Measurements from ENCODE around the gene RGS12. TPM values are rescaled to one million over a fixed set of nuclear protein-coding genes. Genes with fewer than 3 reads are reported as not detected.
A peak's percentile ranks its signal among the peaks of the same experiment; 100 is the strongest.

RGS12 gene
- total RNA-seq, 1 donor from 2014 or later = 107 TPM

DNA sequence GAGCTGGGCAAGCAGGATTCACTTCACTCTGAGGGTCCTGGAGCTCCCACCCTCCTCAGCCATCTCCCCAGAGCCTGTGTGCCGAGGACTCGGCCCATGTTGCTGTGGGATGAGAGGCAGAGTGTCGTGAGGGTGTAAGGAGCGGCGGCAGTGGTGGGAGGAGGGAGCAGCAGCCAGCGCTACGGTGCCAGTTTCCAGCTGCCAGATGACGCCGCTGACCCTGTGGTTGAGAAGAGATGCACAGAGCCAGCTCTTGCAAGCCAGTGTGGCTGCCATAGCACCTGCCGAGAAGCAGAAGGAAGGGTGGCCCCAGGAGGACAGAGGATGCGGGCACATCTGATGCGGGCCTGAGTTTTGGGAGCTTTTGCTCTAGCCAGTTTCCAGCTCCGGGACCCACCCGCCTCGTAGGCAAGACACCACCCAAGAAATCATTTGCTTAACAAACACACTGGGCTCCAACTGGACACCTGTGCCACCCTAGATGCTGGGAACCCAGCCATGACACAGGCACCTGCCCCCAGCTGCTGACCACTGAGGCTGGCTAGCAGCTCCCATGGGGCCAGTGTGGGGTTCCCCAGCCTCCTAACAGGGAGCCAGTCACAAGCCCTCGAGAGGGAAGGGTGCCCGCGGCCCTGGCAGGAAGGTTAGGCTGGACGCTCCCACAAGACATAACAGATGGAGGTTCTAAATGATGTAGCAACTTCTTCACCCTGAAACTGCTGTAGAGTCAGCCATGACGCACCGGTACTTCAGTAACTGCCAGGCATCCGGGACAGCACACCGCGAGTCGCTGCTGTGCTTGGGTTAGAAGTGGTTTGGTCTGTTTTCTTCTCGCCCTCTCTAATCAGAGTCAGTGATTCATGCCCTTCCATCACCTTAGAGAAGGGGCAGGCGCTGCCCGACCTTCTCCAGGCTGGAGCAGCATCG is 35.0 kb upstream of the RGS12 start:
- H3K9me3 Mint-ChIP-seq (ENCODE audit: unreplicated experiment) = peaks cover 2% of the 10 kb centered on the region
- TF ChIP-seq, protein P1, sequence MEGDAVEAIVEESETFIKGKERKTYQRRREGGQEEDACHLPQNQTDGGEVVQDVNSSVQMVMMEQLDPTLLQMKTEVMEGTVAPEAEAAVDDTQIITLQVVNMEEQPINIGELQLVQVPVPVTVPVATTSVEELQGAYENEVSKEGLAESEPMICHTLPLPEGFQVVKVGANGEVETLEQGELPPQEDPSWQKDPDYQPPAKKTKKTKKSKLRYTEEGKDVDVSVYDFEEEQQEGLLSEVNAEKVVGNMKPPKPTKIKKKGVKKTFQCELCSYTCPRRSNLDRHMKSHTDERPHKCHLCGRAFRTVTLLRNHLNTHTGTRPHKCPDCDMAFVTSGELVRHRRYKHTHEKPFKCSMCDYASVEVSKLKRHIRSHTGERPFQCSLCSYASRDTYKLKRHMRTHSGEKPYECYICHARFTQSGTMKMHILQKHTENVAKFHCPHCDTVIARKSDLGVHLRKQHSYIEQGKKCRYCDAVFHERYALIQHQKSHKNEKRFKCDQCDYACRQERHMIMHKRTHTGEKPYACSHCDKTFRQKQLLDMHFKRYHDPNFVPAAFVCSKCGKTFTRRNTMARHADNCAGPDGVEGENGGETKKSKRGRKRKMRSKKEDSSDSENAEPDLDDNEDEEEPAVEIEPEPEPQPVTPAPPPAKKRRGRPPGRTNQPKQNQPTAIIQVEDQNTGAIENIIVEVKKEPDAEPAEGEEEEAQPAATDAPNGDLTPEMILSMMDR (IDR thresholded peaks at IDR 0.05; ENCODE audit: partially characterized antibody, unreplicated experiment) = no peak
- H3K4me3 Mint-ChIP-seq (ENCODE audit: unreplicated experiment) = no peak overlapping the region
- no peaks in the 10 kb centered on the region for H3K36me3 Mint-ChIP-seq (ENCODE audit: unreplicated experiment)
- H3K27ac Mint-ChIP-seq (ENCODE audit: unreplicated experiment) = no peak overlapping the region
- DNase-seq = peak; percentile 14
- H3K27me3 Mint-ChIP-seq (ENCODE audit: unreplicated experiment) = peaks cover 1% of the 10 kb centered on the region
- no peaks in the 10 kb centered on the region for H3K4me1 Mint-ChIP-seq (ENCODE audit: low read depth, unreplicated experiment)

DNA sequence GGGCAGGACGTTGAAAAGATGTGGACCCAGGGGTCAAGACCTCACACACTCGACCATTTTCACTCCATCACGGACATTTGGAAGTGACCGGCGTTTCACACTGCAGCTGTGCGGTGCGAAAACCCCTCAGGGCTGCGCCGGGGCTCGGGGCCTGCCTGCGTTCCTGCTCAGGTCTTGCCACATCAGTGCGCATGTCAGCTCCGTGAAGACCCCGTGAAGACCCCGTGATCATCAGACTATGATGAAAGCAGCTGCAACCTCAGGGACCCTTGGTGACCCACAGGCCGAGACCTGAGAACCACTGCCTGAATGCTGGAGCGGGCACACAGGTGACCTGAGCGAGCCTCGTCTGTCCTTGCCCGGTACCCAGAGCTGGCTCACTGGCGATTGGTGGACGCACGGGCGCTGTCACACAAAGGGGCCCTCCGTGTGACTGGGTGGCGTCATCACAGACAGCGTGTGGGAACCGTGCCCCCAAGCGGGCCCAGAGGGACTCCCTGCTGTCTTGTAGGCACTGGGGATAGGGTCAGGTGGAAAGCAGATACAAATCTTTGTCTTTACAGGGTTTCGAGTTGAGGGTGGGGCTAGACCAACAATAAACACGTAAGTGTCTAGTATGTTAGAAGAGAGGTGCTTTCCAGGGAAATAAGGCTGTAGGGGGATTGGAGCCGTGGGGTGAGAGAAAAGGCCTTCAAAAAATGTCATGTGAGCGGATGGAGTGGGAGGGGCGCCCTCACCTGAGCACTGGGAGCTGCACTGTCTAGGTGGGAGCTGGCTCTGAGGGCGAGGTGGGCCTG is 31.2 kb upstream of the RGS12 start:
- TF ChIP-seq, protein P1 (IDR thresholded peaks at IDR 0.05; ENCODE audit: partially characterized antibody, unreplicated experiment) = no peak
- Mint-ChIP-seq H3K4me3 (ENCODE audit: unreplicated experiment) (no peak overlapping the region), H3K27ac (ENCODE audit: unreplicated experiment) (no peak overlapping the region), H3K9me3 (ENCODE audit: unreplicated experiment) (peaks cover under 1% of the 10 kb centered on the region), H3K4me1 (ENCODE audit: low read depth, unreplicated experiment) (no peaks in the 10 kb centered on the region), H3K36me3 (ENCODE audit: unreplicated experiment) (no peaks in the 10 kb centered on the region), H3K27me3 (ENCODE audit: unreplicated experiment) (no peaks in the 10 kb centered on the region)
- no peak for DNase-seq

DNA sequence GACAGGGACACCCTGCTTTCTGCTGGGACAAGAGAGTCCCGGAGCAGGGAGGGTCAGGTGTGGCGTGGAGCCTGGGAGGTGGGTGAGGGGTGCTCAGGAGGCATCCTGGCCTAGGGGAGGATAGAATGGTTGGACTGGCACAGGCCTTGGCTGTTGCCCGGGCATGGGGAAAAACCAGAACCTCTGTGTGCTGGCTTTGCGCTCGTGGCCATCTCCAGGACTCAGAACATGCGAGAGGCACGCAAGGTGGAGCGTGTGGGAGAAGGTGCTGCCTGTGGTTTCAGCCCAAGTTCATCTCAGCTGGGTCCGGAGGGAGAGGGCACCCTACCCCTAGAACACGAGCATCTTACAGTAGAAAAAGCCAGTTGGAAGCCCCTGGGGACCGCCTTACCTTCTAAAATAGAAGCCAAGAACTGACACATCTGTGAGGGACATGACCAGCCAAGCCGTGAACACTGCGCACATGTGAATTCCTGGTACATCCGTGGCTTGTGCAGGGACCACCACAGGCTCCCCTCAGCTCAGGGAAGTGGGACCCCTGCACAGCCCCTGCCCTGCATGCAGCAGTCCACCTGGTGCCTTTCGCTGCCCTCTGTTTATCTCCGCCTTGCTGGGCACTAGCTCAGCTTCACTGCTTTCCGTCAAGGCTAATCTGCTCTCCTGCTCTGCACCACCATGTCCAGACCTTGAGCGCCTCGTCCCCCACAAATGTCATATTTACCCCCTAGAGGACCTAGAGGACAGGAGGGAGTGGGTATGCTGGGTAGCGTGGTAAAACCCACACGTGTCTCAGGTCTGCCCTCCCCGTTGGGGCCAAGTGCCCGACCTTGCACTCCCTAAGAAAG is 30.4 kb upstream of the RGS12 start:
- Mint-ChIP-seq H3K4me3 (ENCODE audit: unreplicated experiment) (no peak overlapping the region), H3K27ac (ENCODE audit: unreplicated experiment) (no peak overlapping the region), H3K9me3 (ENCODE audit: unreplicated experiment) (no peaks in the 10 kb centered on the region), H3K27me3 (ENCODE audit: unreplicated experiment) (no peaks in the 10 kb centered on the region), H3K4me1 (ENCODE audit: low read depth, unreplicated experiment) (no peaks in the 10 kb centered on the region), H3K36me3 (ENCODE audit: unreplicated experiment) (no peaks in the 10 kb centered on the region)
- TF ChIP-seq, protein P1 (IDR thresholded peaks at IDR 0.05; ENCODE audit: partially characterized antibody, unreplicated experiment) = no peak
- no peak for DNase-seq

DNA sequence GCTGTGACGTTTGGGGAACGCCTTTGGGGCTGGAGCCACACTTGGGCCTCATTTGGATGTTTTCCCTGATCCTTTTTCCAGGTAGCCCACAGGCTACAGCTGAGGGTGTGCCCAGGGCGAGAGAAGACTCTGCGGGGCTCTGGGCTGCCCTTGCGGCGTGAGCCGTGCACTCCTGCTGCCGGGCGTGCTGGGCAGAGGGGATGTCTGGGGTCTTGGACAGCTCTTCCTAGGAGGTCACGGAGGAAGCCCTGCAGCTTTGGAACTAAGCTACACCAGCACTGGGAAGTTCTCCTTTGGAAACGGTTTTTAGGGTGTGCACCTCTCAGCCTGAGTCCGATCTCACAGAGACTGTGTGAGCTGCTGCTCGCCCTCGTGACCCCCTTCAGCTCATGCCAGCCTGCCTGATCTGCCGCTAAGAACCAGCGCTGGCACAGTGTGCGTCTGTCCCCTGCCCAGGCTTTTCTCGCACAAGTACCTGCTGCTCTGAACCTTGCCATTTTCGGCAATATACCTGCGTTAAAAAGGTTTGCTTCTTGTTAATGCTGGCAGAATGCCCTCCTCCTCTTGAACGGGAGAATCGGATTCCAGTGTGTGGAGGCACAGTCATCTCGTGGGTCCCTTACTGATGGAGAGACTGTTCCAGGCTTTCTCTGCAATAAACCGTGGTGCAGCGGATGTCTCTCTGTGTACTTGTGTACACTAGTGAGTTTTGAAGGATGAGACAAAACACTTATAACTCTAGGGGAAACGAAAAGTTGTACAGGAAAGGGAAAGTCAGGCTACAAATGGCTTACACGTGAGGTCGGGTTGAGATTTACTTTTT is 29.6 kb upstream of the RGS12 start:
- no peak for DNase-seq
- no peak overlapping the region for H3K27ac Mint-ChIP-seq (ENCODE audit: unreplicated experiment)

More for the DNA sequence above, 29.6 kb upstream of the RGS12 start:
- Mint-ChIP-seq H3K4me3 (ENCODE audit: unreplicated experiment) (no peak overlapping the region), H3K4me1 (ENCODE audit: low read depth, unreplicated experiment) (no peaks in the 10 kb centered on the region), H3K9me3 (ENCODE audit: unreplicated experiment) (peaks cover 1% of the 10 kb centered on the region), H3K36me3 (ENCODE audit: unreplicated experiment) (no peaks in the 10 kb centered on the region), H3K27me3 (ENCODE audit: unreplicated experiment) (no peaks in the 10 kb centered on the region)
- TF ChIP-seq, protein P1 (IDR thresholded peaks at IDR 0.05; ENCODE audit: partially characterized antibody, unreplicated experiment) = no peak
